Esophagus muscularis mucosa (tissue), 4 donors: ENCODE data around the gene GAS7. TPM values are rescaled to one million over a fixed set of nuclear protein-coding genes. Genes with fewer than 3 reads are reported as not detected.

Source experiments
- DNase-seq: peaks from one replicate; pipeline ENCODE4 v3.0.0-alpha.2; 2017; ENCODE audit errors: extremely low spot score
- H3K27ac ChIP-seq, 4 donors: fragments of 200-600 bp; sonication (generic); replicated peaks in 1 of 4; 1 replicate in 3 of 4; 2 replicates in 1 of 4; pipeline ENCODE4 v1.5.1; 2016 to 2019; ENCODE audit warnings: mild to moderate bottlenecking in 1 of 4
- H3K27me3 ChIP-seq, 4 donors: fragments of 200-600 bp; sonication (generic); one replicate each; pipeline versions ENCODE4 v1.5.1 to v1.6.0; 2016 to 2019
- H3K36me3 ChIP-seq, 4 donors: fragments of 200-600 bp; sonication (generic); one replicate each; pipeline ENCODE4 v1.5.1; 2016 to 2019
- H3K4me1 ChIP-seq, 4 donors: fragments of 200-600 bp; sonication (generic); one replicate each; pipeline ENCODE4 v1.5.1; 2016 to 2019
- H3K4me3 ChIP-seq, 4 donors: fragments of 200-600 bp; sonication (generic); 1 replicate in 2 of 4; 2 replicates in 2 of 4; pipeline ENCODE4 v1.5.1; 2016 to 2019; ENCODE audit warnings: mild to moderate bottlenecking in 4 of 4, moderate library complexity in 1 of 4
- H3K9me3 ChIP-seq, 4 donors: fragments of 200-600 bp; sonication (generic); 1 replicate in 3 of 4; 2 replicates in 1 of 4; pipeline ENCODE4 v1.5.1; 2016 to 2019
- CTCF ChIP-seq, 3 experiments: fragments of 200-600 bp in 2 of 3; fragments of 450-650 bp in 1 of 3; sonication (generic) in 2 of 3; IDR thresholded peaks; one replicate each; pipeline ENCODE4 v1.5.1; 2017 to 2019; ENCODE audit warnings: antibody characterized with exemption in 3 of 3, mild to moderate bottlenecking in 2 of 3, moderate library complexity in 1 of 3
- EP300 ChIP-seq: sonication (generic); formaldehyde crosslinking; IDR thresholded peaks from one replicate; pipeline ENCODE4 v1.6.1; 2017; ENCODE audit warnings: antibody characterized with exemption
- POLR2A ChIP-seq: fragments of 450-650 bp; IDR thresholded peaks from one replicate; pipeline ENCODE4 v1.6.1; 2017; ENCODE audit warnings: antibody characterized with exemption, moderate library complexity, mild to moderate bottlenecking, low read depth
- POLR2AphosphoS5 ChIP-seq, 2 donors: sonication (generic); formaldehyde crosslinking; IDR thresholded peaks; one replicate each; pipeline ENCODE4 v1.6.1; 2017; ENCODE audit warnings: antibody characterized with exemption in 2 of 2
- WGBS: methylation state at CpG from one replicate; pipeline ENCODE4 v1.1.5; 2018; 5-methylcytosine and 5-hydroxymethylcytosine counted together
- intact Hi-C: fragments of 100-400 bp; cut with DNase I; formaldehyde crosslinking; loops from one replicate; pipeline ENCODE4 v1.15.1; 2023
- total RNA-seq, 4 donors: library from RNA; depleted of rRNA; stranded (reverse); fragments of >200 nt; gene quantifications; one replicate each; pipeline versions ENCODE4 v1.1.0 to v1.2.1, GENCODE V29; 2016

The GAS7 gene
- total RNA-seq, 4 donors from 2014 or later: 77.3 to 124 (median 86.7) TPM

- no peaks in the 10 kb centered on the region for H3K9me3 ChIP-seq
- H3K36me3 ChIP-seq: no peaks in the 10 kb centered on the region
- 81% methylated on average over 5 of the region's 5 CpGs for WGBS
- H3K27me3 ChIP-seq: no peaks in the 10 kb centered on the region
- intact Hi-C loops: no loop called here
- no peak overlapping the region for H3K4me3 ChIP-seq
- DNase-seq: no peak
- no peak overlapping the region for H3K27ac ChIP-seq
- peaks cover 14 to 45% (median 38%) of the 10 kb centered on the region in 4 donors for H3K4me1 ChIP-seq
- no peak for TF ChIP-seq POLR2A
- no peak for TF ChIP-seq CTCF (IDR thresholded peaks at IDR 0.05)
- no peak for TF ChIP-seq POLR2AphosphoS5 (IDR thresholded peaks at IDR 0.05)
- TF ChIP-seq EP300: no peak
These were observed 67.7 kb downstream of the GAS7 start for GRCh38 chr17:10130677-10131076.

- no peaks in the 10 kb centered on the region for H3K9me3 ChIP-seq
- 45% methylated on average over 5 of the region's 5 CpGs for WGBS
- no peaks in the 10 kb centered on the region for H3K27me3 ChIP-seq
- H3K4me3 ChIP-seq: no peak overlapping the region
- intact Hi-C loops: no loop called here
- no peaks in the 10 kb centered on the region for H3K36me3 ChIP-seq
- H3K27ac ChIP-seq: no peak overlapping the region
- DNase-seq: no peak
- no peak for TF ChIP-seq POLR2AphosphoS5 (IDR thresholded peaks at IDR 0.05)
- no peak for TF ChIP-seq POLR2A
- TF ChIP-seq EP300: no peak
- no peak for TF ChIP-seq CTCF (IDR thresholded peaks at IDR 0.05)
- H3K4me1 ChIP-seq: peaks cover 10 to 42% (median 37%) of the 10 kb centered on the region in 4 donors
These were observed 68.1 kb downstream of the GAS7 start for GRCh38 chr17:10130263-10130662.

- intact Hi-C loops: no loop called here
- no peaks in the 10 kb centered on the region for H3K9me3 ChIP-seq
- no peak for DNase-seq
- peak overlapping the region; percentile 56 to 80 (median 76) for H3K27ac ChIP-seq
- H3K4me3 ChIP-seq: peak overlapping the region in 1 of 4 donors; percentile 16
- TF ChIP-seq POLR2AphosphoS5 (IDR thresholded peaks at IDR 0.05) (peak; percentile 56), POLR2A (no peak), EP300 (no peak), CTCF (IDR thresholded peaks at IDR 0.05) (no peak)
- H3K27me3 ChIP-seq: peaks cover 0 to 11% (median 0%) of the 10 kb centered on the region in 4 donors
- H3K36me3 ChIP-seq: no peaks in the 10 kb centered on the region
- peaks cover 21 to 55% (median 47%) of the 10 kb centered on the region in 4 donors for H3K4me1 ChIP-seq
- 15% methylated on average over 11 of the region's 19 CpGs for WGBS
These were observed 70.5 kb downstream of the GAS7 start for GRCh38 chr17:10127819-10128425.

- TF ChIP-seq EP300 (no peak), POLR2AphosphoS5 (IDR thresholded peaks at IDR 0.05) (no peak), POLR2A (no peak), CTCF (IDR thresholded peaks at IDR 0.05) (no peak)
- intact Hi-C loops: no loop called here
- Histone ChIP-seq H3K27me3 (peaks cover 0 to 15% (median 0%) of the 10 kb centered on the region in 4 donors), H3K9me3 (no peaks in the 10 kb centered on the region), H3K27ac (peak overlapping the region; percentile 56 to 80 (median 76)), H3K4me3 (peak overlapping the region in 1 of 4 donors; percentile 27), H3K4me1 (peaks cover 30 to 63% (median 56%) of the 10 kb centered on the region in 4 donors), H3K36me3 (no peaks in the 10 kb centered on the region)
- no peak for DNase-seq
- 57% methylated on average over 10 of the region's 16 CpGs for WGBS
These were observed 71.5 kb downstream of the GAS7 start for GRCh38 chr17:10126616-10127501.
